Neuronal stem cell (in vitro differentiated cells): ENCODE results near the gene GPR12.
A peak's percentile ranks its signal among the peaks of the same experiment; 100 is the strongest.

Source experiments
- DNase-seq: peaks from one replicate; pipeline ENCODE4 v3.0.0-alpha.2; 2013; ENCODE audit warnings: low spot score
- H2AFZ ChIP-seq: one replicate; pipeline ENCODE4 v1.6.1; 2013; ENCODE audit warnings: mild to moderate bottlenecking, low read length, inconsistent platforms
- H2AK5ac ChIP-seq: 2 replicates; pipeline ENCODE4 v1.6.1; 2013; ENCODE audit warnings: low read depth, mild to moderate bottlenecking, inconsistent platforms, low read length, moderate library complexity, mixed read lengths
- H2BK120ac ChIP-seq: 2 replicates; pipeline ENCODE4 v1.6.1; 2013; ENCODE audit warnings: low read depth, mild to moderate bottlenecking, inconsistent platforms, low read length, moderate library complexity, mixed read lengths
- H2BK12ac ChIP-seq: one replicate; pipeline ENCODE4 v1.6.1; 2013; ENCODE audit warnings: low read length, inconsistent platforms
- H2BK15ac ChIP-seq: 2 replicates; pipeline ENCODE4 v1.6.1; 2013; ENCODE audit warnings: mild to moderate bottlenecking, low read length, inconsistent platforms, mixed read lengths
- H2BK5ac ChIP-seq: one replicate; pipeline ENCODE4 v1.6.1; 2013; ENCODE audit warnings: inconsistent platforms, mild to moderate bottlenecking, low read length, moderate library complexity
- H3K14ac ChIP-seq: one replicate; pipeline ENCODE4 v1.6.1; 2013; ENCODE audit warnings: low read length, inconsistent platforms
- H3K18ac ChIP-seq: 2 replicates; pipeline ENCODE4 v1.6.1; 2013; ENCODE audit warnings: low read length, inconsistent platforms
- H3K23ac ChIP-seq: 2 replicates; pipeline ENCODE4 v1.6.1; 2013; ENCODE audit warnings: low read depth, mild to moderate bottlenecking, mixed read lengths, low read length, inconsistent platforms; ENCODE audit not compliant: poor library complexity
- H3K27ac ChIP-seq: replicated peaks from 3 replicates; pipeline ENCODE4 v1.5.1; 2013; ENCODE audit warnings: low read length, inconsistent platforms
- H3K27me3 ChIP-seq, 3 experiments: 2 replicates each; pipeline ENCODE4 v1.6.1; 2013; ENCODE audit warnings: low read length in 3 of 3, mild to moderate bottlenecking in 2 of 3, inconsistent platforms in 1 of 3, low read depth in 1 of 3, mixed read lengths in 1 of 3, moderate library complexity in 1 of 3; ENCODE audit not compliant: control insufficient read depth in 3 of 3, insufficient read depth in 3 of 3
- H3K36me3 ChIP-seq, 2 donors: replicated peaks in 1 of 2; 2 replicates each; pipeline ENCODE4 v1.6.1; 2013; ENCODE audit warnings: low read length in 2 of 2; ENCODE audit not compliant: control insufficient read depth in 2 of 2, insufficient read depth in 2 of 2
- H3K4ac ChIP-seq: 2 replicates; pipeline ENCODE4 v1.6.1; 2013; ENCODE audit warnings: inconsistent platforms, mild to moderate bottlenecking, low read length, moderate library complexity
- H3K4me1 ChIP-seq, 2 donors: 1 replicate in 1 of 2; 2 replicates in 1 of 2; pipeline ENCODE4 v1.6.1; 2013; ENCODE audit warnings: low read length in 2 of 2, low read depth in 1 of 2; ENCODE audit not compliant: control insufficient read depth in 2 of 2, insufficient read depth in 1 of 2
- H3K4me2 ChIP-seq: one replicate; pipeline ENCODE4 v1.6.1; 2013; ENCODE audit warnings: mild to moderate bottlenecking, low read length, inconsistent platforms; ENCODE audit not compliant: insufficient read depth, poor library complexity, severe bottlenecking
- H3K4me3 ChIP-seq, 2 donors: 2 replicates each; pipeline ENCODE4 v1.5.1; 2013; ENCODE audit warnings: low read length in 2 of 2, mild to moderate bottlenecking in 2 of 2, inconsistent platforms in 1 of 2, moderate library complexity in 1 of 2
- H3K79me1 ChIP-seq: one replicate; pipeline ENCODE4 v1.6.1; 2013; ENCODE audit warnings: low read depth, mild to moderate bottlenecking, inconsistent platforms, low read length, moderate library complexity
- H3K9ac ChIP-seq: one replicate; pipeline ENCODE4 v1.6.1; 2013; ENCODE audit warnings: mild to moderate bottlenecking, low read depth, low read length, inconsistent platforms; ENCODE audit not compliant: poor library complexity
- H3K9me3 ChIP-seq, 2 donors: replicated peaks in 1 of 2; 2 replicates each; pipeline versions ENCODE3 to v1.6.1; 2013; ENCODE audit warnings: low read length in 2 of 2, mild to moderate bottlenecking in 2 of 2, inconsistent platforms in 1 of 2, low read depth in 1 of 2, mixed read lengths in 1 of 2, moderate library complexity in 1 of 2; ENCODE audit not compliant: control insufficient read depth in 2 of 2, insufficient read depth in 1 of 2
- H4K8ac ChIP-seq: one replicate; pipeline ENCODE4 v1.6.1; 2013; ENCODE audit warnings: low read depth, mild to moderate bottlenecking, inconsistent platforms, low read length, moderate library complexity
- H4K91ac ChIP-seq: one replicate; pipeline ENCODE4 v1.6.1; 2013; ENCODE audit warnings: low read length, low read depth, mild to moderate bottlenecking, inconsistent platforms; ENCODE audit not compliant: poor library complexity
- WGBS, 2 donors: extraction: QIAGEN DNeasy Blood & Tissue Kit; methylation state at CpG; one replicate each; pipeline ENCODE4 v1.1.7; 2013; ENCODE audit warnings: missing lambda C conversion rate in 2 of 2, mixed read lengths in 1 of 2; ENCODE audit not compliant: insufficient read length in 2 of 2, insufficient replicate concordance in 1 of 2; ENCODE audit errors: extremely low coverage in 2 of 2; 5-methylcytosine and 5-hydroxymethylcytosine counted together

GPR12 gene

GRCh38 chr13:26758496-26759157 lies 2.0 kb downstream of the GPR12 start:
- no peak overlapping the region for H4K8ac ChIP-seq
- H3K4me1 ChIP-seq: peaks cover 0 to 2% of the 10 kb centered on the region in 2 donors
- H3K27me3 ChIP-seq: peaks cover 15 to 74% (median 40%) of the 10 kb centered on the region in 3 experiments
- H3K9ac ChIP-seq: peak overlapping the region; percentile 81
- WGBS, 2 donors: 100% methylated on average over 3 of the region's 18 CpGs; no CpG with 5 or more reads in 1 of the 2 donors
- H2AFZ ChIP-seq: no peak overlapping the region
- H3K23ac ChIP-seq: no peak overlapping the region
- DNase-seq: no peak
- no peak overlapping the region for H2BK15ac ChIP-seq
- H3K18ac ChIP-seq: peak overlapping the region; percentile 1
- H3K36me3 ChIP-seq: no peaks in the 10 kb centered on the region
- no peak overlapping the region for H3K4me3 ChIP-seq
- H2BK120ac ChIP-seq: no peak overlapping the region
- no peak overlapping the region for H3K14ac ChIP-seq
- H3K9me3 ChIP-seq: peaks cover 0 to 8% of the 10 kb centered on the region in 2 donors
- no peak overlapping the region for H3K4me2 ChIP-seq
- H4K91ac ChIP-seq: peak overlapping the region; percentile 69
- no peak overlapping the region for H2BK12ac ChIP-seq
- no peak overlapping the region for H3K27ac ChIP-seq
- no peak overlapping the region for H2BK5ac ChIP-seq
- no peaks in the 10 kb centered on the region for H3K79me1 ChIP-seq
- no peak overlapping the region for H2AK5ac ChIP-seq
- no peak overlapping the region for H3K4ac ChIP-seq

DNA sequence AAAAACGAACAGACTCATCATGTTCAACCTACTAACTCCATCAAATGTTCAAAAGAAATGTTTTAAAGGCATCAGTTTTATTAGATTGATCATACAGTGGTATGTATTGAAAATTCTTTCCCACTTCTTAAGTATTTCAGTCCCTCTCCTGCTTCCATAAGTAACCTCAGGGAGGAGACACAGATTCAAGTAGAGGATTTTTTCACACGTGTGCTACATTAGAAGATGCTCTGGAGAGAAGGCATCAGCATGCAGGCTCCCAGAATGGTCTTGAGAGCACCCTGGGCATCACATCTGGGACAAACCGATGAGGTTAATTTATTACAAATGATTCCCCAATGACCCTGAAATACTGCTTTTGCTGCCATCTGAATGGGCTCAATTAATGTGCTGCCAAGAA lies 3.6 kb downstream of the GPR12 start:
- Histone ChIP-seq H3K9me3 (peaks cover 0 to 8% of the 10 kb centered on the region in 2 donors), H2BK12ac (no peak overlapping the region), H2BK120ac (no peak overlapping the region), H4K91ac (no peak overlapping the region), H3K4me2 (no peak overlapping the region), H4K8ac (no peak overlapping the region), H3K4ac (no peak overlapping the region), H3K14ac (no peak overlapping the region), H2BK15ac (no peak overlapping the region), H2BK5ac (no peak overlapping the region), H3K4me1 (peaks cover 0 to 2% of the 10 kb centered on the region in 2 donors), H3K79me1 (no peaks in the 10 kb centered on the region), H3K36me3 (no peaks in the 10 kb centered on the region), H3K18ac (no peak overlapping the region), H3K23ac (no peak overlapping the region), H2AK5ac (no peak overlapping the region), H3K27ac (no peak overlapping the region), H2AFZ (no peak overlapping the region), H3K9ac (no peak overlapping the region), H3K4me3 (no peak overlapping the region), H3K27me3 (peaks cover 15 to 64% (median 33%) of the 10 kb centered on the region in 3 experiments)
- no peak for DNase-seq
- no CpG with 5 or more reads among the region's 3 CpGs for WGBS, 2 donors

DNA sequence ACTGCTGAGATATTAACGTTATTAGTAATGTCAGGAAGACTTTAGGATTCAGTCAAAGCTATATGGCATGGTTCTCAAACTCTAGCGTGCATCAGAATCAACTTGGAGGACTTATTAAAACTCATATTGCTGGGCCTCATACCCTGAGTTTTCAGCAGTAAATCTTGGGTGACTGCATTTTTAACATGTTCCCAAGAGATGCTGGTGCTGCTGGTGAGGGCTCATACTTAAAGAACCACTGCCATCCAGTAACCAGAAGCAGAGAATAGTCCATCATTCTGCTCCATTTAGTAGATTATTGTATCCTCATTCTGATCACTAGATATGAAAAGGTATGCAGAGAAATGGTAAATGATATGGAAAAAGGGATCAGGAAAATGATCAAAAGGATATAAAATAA lies 7.9 kb downstream of the GPR12 start:
- Histone ChIP-seq H2AK5ac (no peak overlapping the region), H3K23ac (no peak overlapping the region), H2BK15ac (no peak overlapping the region), H3K18ac (no peak overlapping the region), H2BK120ac (no peak overlapping the region), H3K9ac (no peak overlapping the region), H2BK5ac (no peak overlapping the region), H3K4me2 (no peak overlapping the region), H2AFZ (no peak overlapping the region), H3K36me3 (no peaks in the 10 kb centered on the region), H3K27me3 (peaks cover 0 to 27% (median 0%) of the 10 kb centered on the region in 3 experiments), H4K8ac (no peak overlapping the region), H2BK12ac (no peak overlapping the region), H3K4me3 (no peak overlapping the region), H3K4me1 (no peaks in the 10 kb centered on the region), H3K4ac (no peak overlapping the region), H3K9me3 (no peaks in the 10 kb centered on the region), H3K79me1 (no peaks in the 10 kb centered on the region), H4K91ac (no peak overlapping the region), H3K14ac (no peak overlapping the region), H3K27ac (no peak overlapping the region)
- WGBS, 2 donors: no CpG with 5 or more reads among the region's 2 CpGs
- no peak for DNase-seq

- Histone ChIP-seq H2BK15ac (no peak overlapping the region), H3K14ac (no peak overlapping the region), H3K79me1 (no peaks in the 10 kb centered on the region), H3K23ac (no peak overlapping the region), H2BK5ac (no peak overlapping the region), H2AK5ac (no peak overlapping the region), H3K4ac (no peak overlapping the region), H2AFZ (no peak overlapping the region), H3K18ac (no peak overlapping the region), H3K36me3 (no peaks in the 10 kb centered on the region), H2BK12ac (no peak overlapping the region), H3K9ac (no peak overlapping the region), H3K27ac (no peak overlapping the region), H3K9me3 (no peaks in the 10 kb centered on the region), H4K8ac (no peak overlapping the region), H3K4me1 (no peaks in the 10 kb centered on the region), H4K91ac (no peak overlapping the region), H3K27me3 (peaks cover 0 to 21% (median 0%) of the 10 kb centered on the region in 3 experiments), H3K4me3 (no peak overlapping the region), H2BK120ac (no peak overlapping the region), H3K4me2 (no peak overlapping the region)
- WGBS, 2 donors: no CpG with 5 or more reads among the region's 3 CpGs
- DNase-seq: no peak
Measured at GRCh38 chr13:26749905-26750304, 10.7 kb downstream of the GPR12 start.
